Measurements from ENCODE around the gene PID1. TPM values are rescaled to one million over a fixed set of nuclear protein-coding genes. Genes with fewer than 3 reads are reported as not detected.

The PID1 gene
- total RNA-seq, 1 donor from 2014 or later = 0.91 TPM

DNA sequence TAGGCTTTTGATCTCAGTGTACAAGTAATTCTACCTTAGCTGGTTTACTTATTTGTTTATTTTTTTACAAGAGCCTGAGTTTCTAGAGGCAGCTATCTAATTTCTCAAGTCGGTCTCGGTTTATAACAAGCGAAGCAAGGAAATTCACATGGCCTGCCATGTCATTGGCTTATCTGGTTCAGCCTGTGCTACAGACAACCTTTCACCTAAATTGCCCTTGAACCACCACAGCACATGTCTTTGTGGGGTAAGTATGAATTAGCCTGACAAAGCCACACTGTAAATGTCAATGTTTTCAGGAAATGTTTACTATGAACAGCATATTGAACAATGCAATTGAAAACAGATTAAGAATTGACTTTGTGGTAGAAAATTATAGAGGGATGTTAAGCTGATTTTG, 167.1 kb downstream of the PID1 start:
- no peak for DNase-seq (ENCODE audit: low read depth, low spot score)
- H3K4me3 Mint-ChIP-seq = no peak overlapping the region
- TF ChIP-seq, protein P1, sequence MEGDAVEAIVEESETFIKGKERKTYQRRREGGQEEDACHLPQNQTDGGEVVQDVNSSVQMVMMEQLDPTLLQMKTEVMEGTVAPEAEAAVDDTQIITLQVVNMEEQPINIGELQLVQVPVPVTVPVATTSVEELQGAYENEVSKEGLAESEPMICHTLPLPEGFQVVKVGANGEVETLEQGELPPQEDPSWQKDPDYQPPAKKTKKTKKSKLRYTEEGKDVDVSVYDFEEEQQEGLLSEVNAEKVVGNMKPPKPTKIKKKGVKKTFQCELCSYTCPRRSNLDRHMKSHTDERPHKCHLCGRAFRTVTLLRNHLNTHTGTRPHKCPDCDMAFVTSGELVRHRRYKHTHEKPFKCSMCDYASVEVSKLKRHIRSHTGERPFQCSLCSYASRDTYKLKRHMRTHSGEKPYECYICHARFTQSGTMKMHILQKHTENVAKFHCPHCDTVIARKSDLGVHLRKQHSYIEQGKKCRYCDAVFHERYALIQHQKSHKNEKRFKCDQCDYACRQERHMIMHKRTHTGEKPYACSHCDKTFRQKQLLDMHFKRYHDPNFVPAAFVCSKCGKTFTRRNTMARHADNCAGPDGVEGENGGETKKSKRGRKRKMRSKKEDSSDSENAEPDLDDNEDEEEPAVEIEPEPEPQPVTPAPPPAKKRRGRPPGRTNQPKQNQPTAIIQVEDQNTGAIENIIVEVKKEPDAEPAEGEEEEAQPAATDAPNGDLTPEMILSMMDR (conservative IDR thresholded peaks at IDR 0.05) = no peak
- no peaks in the 10 kb centered on the region for H3K9me3 Mint-ChIP-seq
- peaks cover 6% of the 10 kb centered on the region for H3K27me3 Mint-ChIP-seq (ENCODE audit: low read depth)
- H3K36me3 Mint-ChIP-seq (ENCODE audit: low read depth) = no peaks in the 10 kb centered on the region
- H3K27ac Mint-ChIP-seq (ENCODE audit: unreplicated experiment) = no peak overlapping the region
- H3K4me1 Mint-ChIP-seq = no peaks in the 10 kb centered on the region

DNA sequence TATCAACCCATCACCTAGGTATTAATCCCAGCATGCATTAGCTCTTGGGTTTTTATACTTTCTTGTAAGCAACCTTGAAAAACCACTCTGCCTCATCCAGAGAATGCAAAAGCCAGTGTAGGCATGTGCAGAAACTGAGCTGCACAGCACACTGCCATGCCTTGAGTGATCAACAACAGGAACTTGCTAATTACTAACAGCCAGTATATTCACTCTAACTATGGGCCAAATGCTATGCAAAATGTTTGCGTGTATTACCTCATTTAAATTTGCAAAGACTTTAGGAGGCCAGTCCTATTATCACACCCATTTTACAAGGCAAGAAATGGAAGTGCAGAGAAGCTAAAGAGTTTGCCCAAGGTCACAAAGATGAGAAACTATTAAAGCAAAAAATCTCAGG, 169.8 kb downstream of the PID1 start:
- Mint-ChIP-seq H3K27me3 (ENCODE audit: low read depth) (no peaks in the 10 kb centered on the region), H3K9me3 (no peaks in the 10 kb centered on the region), H3K27ac (ENCODE audit: unreplicated experiment) (no peak overlapping the region), H3K4me3 (no peak overlapping the region), H3K36me3 (ENCODE audit: low read depth) (no peaks in the 10 kb centered on the region), H3K4me1 (no peaks in the 10 kb centered on the region)
- DNase-seq (ENCODE audit: low read depth, low spot score) = no peak
- TF ChIP-seq, protein P1 (conservative IDR thresholded peaks at IDR 0.05) = no peak

DNA sequence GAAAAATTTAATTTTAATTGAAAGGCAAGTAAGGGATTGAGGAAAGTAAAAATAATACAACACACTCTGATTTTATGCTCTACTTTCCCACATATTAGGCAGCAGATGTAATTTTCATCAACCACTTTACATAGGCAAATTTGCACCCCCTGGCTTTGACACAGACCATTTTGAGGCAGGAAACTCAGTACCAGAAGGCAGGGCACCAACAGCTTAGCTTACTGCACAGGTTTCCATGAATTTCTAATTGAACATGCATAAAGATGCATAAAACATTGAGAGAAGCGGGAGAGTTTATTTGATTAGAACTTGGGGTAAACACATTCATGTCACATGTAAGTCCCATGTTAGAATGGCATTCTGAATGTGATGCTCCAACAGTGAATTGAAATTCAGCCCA, 171.9 kb downstream of the PID1 start:
- no peaks in the 10 kb centered on the region for H3K9me3 Mint-ChIP-seq

DNA sequence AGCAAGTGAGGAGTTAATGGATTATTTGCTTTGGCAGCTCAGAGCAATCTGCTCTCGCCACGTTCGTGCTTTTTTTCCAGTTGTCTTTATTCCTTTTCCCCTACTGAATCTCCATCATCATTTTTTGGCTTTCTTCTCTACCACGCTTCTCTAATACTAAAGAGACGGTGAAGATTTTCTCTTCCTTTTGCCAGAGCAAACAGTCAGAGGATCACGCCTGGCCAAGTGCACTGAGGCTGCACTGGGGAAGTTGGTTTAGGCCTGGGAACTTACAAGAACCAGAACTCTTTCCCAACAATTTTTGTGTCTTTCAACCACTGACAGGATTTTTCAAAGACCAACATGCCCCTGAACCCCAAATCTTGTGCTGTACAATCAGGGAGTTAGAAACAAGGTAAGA, 172.3 kb downstream of the PID1 start:
- Mint-ChIP-seq H3K27ac (ENCODE audit: unreplicated experiment) (peak overlapping the region; percentile 4), H3K9me3 (no peaks in the 10 kb centered on the region), H3K4me3 (no peak overlapping the region), H3K36me3 (ENCODE audit: low read depth) (no peaks in the 10 kb centered on the region), H3K27me3 (ENCODE audit: low read depth) (no peaks in the 10 kb centered on the region), H3K4me1 (no peaks in the 10 kb centered on the region)
- no peak for DNase-seq (ENCODE audit: low read depth, low spot score)
- TF ChIP-seq, protein P1 (conservative IDR thresholded peaks at IDR 0.05) = no peak

More for the DNA sequence above, 171.9 kb downstream of the PID1 start:
- Mint-ChIP-seq H3K27ac (ENCODE audit: unreplicated experiment) (no peak overlapping the region), H3K36me3 (ENCODE audit: low read depth) (no peaks in the 10 kb centered on the region), H3K4me1 (no peaks in the 10 kb centered on the region), H3K27me3 (ENCODE audit: low read depth) (no peaks in the 10 kb centered on the region), H3K4me3 (no peak overlapping the region)
- no peak for DNase-seq (ENCODE audit: low read depth, low spot score)
- TF ChIP-seq, protein P1 (conservative IDR thresholded peaks at IDR 0.05) = no peak

- peaks cover 4% of the 10 kb centered on the region for H3K9me3 Mint-ChIP-seq
- no peaks in the 10 kb centered on the region for H3K4me1 Mint-ChIP-seq
- TF ChIP-seq, protein P1 (conservative IDR thresholded peaks at IDR 0.05) = no peak
- H3K4me3 Mint-ChIP-seq = no peak overlapping the region
- H3K27me3 Mint-ChIP-seq (ENCODE audit: low read depth) = no peaks in the 10 kb centered on the region
- H3K27ac Mint-ChIP-seq (ENCODE audit: unreplicated experiment) = no peak overlapping the region
- H3K36me3 Mint-ChIP-seq (ENCODE audit: low read depth) = no peaks in the 10 kb centered on the region
- DNase-seq (ENCODE audit: low read depth, low spot score) = no peak
These were observed 174.5 kb downstream of the PID1 start for GRCh38 chr2:229096409-229097066.
